HEK293 (cell line): ENCODE data around the gene RNF148.

Experiments used
- CTCF ChIA-PET: fragments of 350-600 bp; formaldehyde crosslinking; extraction: SDS; loops from one replicate; lab custom pipeline; 2021; ENCODE audit warnings: antibody characterized with exemption; lab: Yijun Ruan, JAX
- POLR2A ChIA-PET: fragments of 300-600 bp; formaldehyde crosslinking; extraction: SDS; loops from one replicate; lab custom pipeline; 2020; ENCODE audit warnings: antibody characterized with exemption, inconsistent platforms; lab: Yijun Ruan, JAX
- H3K27ac ChIP-seq: fragments of 200-500 bp; sonication (Bioruptor generic); 2 replicates; pipeline ENCODE4 v1.5.1; 2014; ENCODE audit warnings: low read depth, low read length, control low read depth, inconsistent platforms; ENCODE audit errors: extremely low read depth
- H3K36me3 ChIP-seq, 2 experiments: fragments of 200-500 bp in 1 of 2; sonication (Bioruptor generic) in 1 of 2; 1 replicate in 1 of 2; 2 replicates in 1 of 2; pipeline ENCODE4 v1.5.1; 2014 to 2017; ENCODE audit warnings: inconsistent platforms in 2 of 2, low read length in 2 of 2; ENCODE audit not compliant: control insufficient read depth in 2 of 2, insufficient read depth in 1 of 2
- H3K4me1 ChIP-seq: fragments of 200-500 bp; sonication (Bioruptor generic); 2 replicates; pipeline ENCODE4 v1.5.1; 2014; ENCODE audit warnings: mild to moderate bottlenecking, low read length, inconsistent platforms; ENCODE audit not compliant: control insufficient read depth, insufficient read depth
- H3K4me3 ChIP-seq: 2 replicates; pipeline ENCODE4 v1.5.1; 2011; ENCODE audit warnings: low read depth, mild to moderate bottlenecking, control low read depth, low read length, moderate library complexity
- H3K9me3 ChIP-seq: fragments of 200-500 bp; sonication (Bioruptor generic); 2 replicates; pipeline ENCODE4 v1.5.1; 2014; ENCODE audit warnings: low read depth, low read length, inconsistent platforms; ENCODE audit not compliant: control insufficient read depth, insufficient read depth
- HOXD13 ChIP-seq: sonication (generic); formaldehyde crosslinking; IDR thresholded peaks from 2 replicates; pipeline ENCODE4 v1.8.0; 2022; ENCODE audit warnings: missing genetic modification reagents, borderline replicate concordance
- KLF8 ChIP-seq: fragments of 450-650 bp; formaldehyde crosslinking; IDR thresholded peaks from 2 replicates; pipeline ENCODE4 v1.5.1; 2016; ENCODE audit warnings: missing biosample characterization, missing genetic modification characterization
- ZFHX2 ChIP-seq: fragments of 450-650 bp; formaldehyde crosslinking; conservative IDR thresholded peaks from 2 replicates; pipeline ENCODE4 v1.5.1; 2016; ENCODE audit warnings: missing biosample characterization, missing genetic modification characterization
- ZFP37 ChIP-seq: fragments of 450-650 bp; formaldehyde crosslinking; IDR thresholded peaks from 2 replicates; pipeline ENCODE4 v1.5.1; 2016; ENCODE audit warnings: missing biosample characterization, missing genetic modification characterization
- ZNF302 ChIP-seq: fragments of 450-650 bp; formaldehyde crosslinking; IDR thresholded peaks from 2 replicates; pipeline ENCODE4 v1.5.1; 2016; ENCODE audit warnings: missing biosample characterization, missing genetic modification characterization, low read depth
- ZNF473 ChIP-seq: fragments of 450-650 bp; formaldehyde crosslinking; IDR thresholded peaks from 2 replicates; pipeline ENCODE4 v1.5.1; 2017; ENCODE audit warnings: missing biosample characterization, missing genetic modification characterization
- ZNF513 ChIP-seq: fragments of 450-650 bp; IDR thresholded peaks from 2 replicates; pipeline ENCODE4 v1.5.1; 2018; ENCODE audit warnings: missing biosample characterization, missing genetic modification characterization
- ZNF521 ChIP-seq: fragments of 450-650 bp; formaldehyde crosslinking; IDR thresholded peaks from 2 replicates; pipeline ENCODE4 v1.5.1; 2017; ENCODE audit warnings: missing biosample characterization, mild to moderate bottlenecking, missing genetic modification characterization
- ZNF585B ChIP-seq: fragments of 450-650 bp; formaldehyde crosslinking; IDR thresholded peaks from 2 replicates; pipeline ENCODE4 v1.5.1; 2016; ENCODE audit warnings: missing biosample characterization, missing genetic modification characterization
- ZNF600 ChIP-seq: fragments of 450-650 bp; formaldehyde crosslinking; IDR thresholded peaks from 2 replicates; pipeline ENCODE4 v1.5.1; 2016; ENCODE audit warnings: missing biosample characterization, missing genetic modification characterization
- ZNF629 ChIP-seq: fragments of 450-650 bp; formaldehyde crosslinking; IDR thresholded peaks from 2 replicates; pipeline ENCODE4 v1.5.1; 2017; ENCODE audit warnings: missing biosample characterization, missing genetic modification characterization
- ZSCAN4 ChIP-seq: fragments of 450-650 bp; formaldehyde crosslinking; IDR thresholded peaks from 2 replicates; pipeline ENCODE4 v1.5.1; 2017; ENCODE audit warnings: missing biosample characterization, missing genetic modification characterization
- TF ChIP-seq, protein P1 (sequence below): fragments of 450-650 bp; formaldehyde crosslinking; IDR thresholded peaks from 2 replicates; pipeline ENCODE4 v1.5.1; 2016; ENCODE audit warnings: missing biosample characterization, missing genetic modification characterization
- TF ChIP-seq, protein P2 (sequence below): fragments of 450-650 bp; formaldehyde crosslinking; IDR thresholded peaks from 2 replicates; pipeline ENCODE4 v1.5.1; 2017; ENCODE audit warnings: missing biosample characterization, missing genetic modification characterization
- TF ChIP-seq, protein P3 (sequence below): fragments of 450-650 bp; formaldehyde crosslinking; IDR thresholded peaks from 2 replicates; pipeline ENCODE4 v1.5.1; 2016; ENCODE audit warnings: missing biosample characterization, missing genetic modification characterization
- TF ChIP-seq, protein P4 (sequence below): fragments of 450-650 bp; formaldehyde crosslinking; IDR thresholded peaks from 2 replicates; pipeline ENCODE4 v1.5.1; 2017; ENCODE audit warnings: missing biosample characterization, missing genetic modification characterization
- TF ChIP-seq, protein P5 (sequence below): fragments of 450-650 bp; formaldehyde crosslinking; IDR thresholded peaks from 2 replicates; pipeline ENCODE4 v1.5.1; 2016; ENCODE audit warnings: missing biosample characterization, missing genetic modification characterization, borderline replicate concordance

The RNF148 gene

DNA sequence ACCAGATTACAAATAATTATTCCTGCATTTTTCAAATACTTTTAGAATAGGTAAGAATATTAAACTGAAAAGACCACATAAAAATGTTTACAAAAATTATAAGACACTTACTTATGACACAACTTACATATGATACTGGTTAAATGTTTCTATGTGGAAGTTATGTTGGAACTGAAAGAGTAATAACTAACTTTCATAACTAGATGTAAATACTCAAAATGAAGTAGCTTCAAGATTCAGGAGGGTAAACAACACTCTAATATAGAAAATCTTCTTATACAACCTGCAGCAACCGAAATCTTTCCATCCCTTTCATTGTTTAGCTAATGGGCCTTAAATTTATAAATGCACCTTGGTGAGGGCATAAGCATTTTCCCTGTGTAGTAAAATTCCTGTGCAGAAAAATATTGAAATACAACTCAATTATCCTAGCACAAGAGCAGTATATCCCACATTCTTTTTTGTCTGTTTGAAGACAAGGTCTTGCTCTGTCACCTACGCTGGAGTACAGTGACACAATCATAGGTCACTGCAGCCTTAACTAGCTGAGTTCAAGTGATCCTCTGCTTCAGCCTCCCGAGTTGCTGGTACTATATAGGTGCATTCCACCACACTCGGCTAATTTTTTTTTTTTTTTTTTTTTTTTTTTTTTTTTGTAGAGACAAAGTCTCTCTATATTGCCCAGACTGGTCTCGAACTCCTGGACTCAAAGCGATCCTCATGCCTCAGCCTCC lies 14.8 kb upstream of the RNF148 start (continued):
- TF ChIP-seq, protein P1, sequence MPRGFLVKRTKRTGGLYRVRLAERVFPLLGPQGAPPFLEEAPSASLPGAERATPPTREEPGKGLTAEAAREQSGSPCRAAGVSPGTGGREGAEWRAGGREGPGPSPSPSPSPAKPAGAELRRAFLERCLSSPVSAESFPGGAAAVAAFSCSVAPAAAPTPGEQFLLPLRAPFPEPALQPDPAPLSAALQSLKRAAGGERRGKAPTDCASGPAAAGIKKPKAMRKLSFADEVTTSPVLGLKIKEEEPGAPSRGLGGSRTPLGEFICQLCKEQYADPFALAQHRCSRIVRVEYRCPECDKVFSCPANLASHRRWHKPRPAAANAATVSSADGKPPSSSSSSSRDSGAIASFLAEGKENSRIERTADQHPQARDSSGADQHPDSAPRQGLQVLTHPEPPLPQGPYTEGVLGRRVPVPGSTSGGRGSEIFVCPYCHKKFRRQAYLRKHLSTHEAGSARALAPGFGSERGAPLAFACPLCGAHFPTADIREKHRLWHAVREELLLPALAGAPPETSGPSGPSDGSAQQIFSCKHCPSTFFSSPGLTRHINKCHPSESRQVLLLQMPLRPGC: no peak
- TF ChIP-seq ZSCAN4: no peak
- TF ChIP-seq ZNF600 (tag by site-specific recombination): no peak

DNA sequence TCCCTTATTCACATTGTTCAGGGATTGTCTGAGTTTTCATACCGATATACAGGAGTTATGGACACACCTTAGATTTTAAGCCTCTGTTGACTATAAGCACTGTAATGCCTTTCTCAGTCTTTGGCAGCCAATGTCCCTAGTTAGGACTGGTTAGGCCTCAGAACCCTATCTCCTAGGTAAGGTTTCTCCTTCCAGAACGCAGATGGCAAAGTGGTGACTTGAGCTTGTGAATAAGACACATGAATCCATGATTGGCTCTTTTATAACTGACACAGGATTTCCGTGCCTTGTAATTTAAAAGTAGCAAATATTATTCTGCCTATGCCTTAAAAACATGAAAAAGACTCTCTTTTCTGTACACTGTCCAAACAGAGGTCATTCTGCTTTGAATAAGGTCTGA lies 12.5 kb upstream of the RNF148 start:
- Histone ChIP-seq H3K27ac (no peak overlapping the region), H3K9me3 (no peaks in the 10 kb centered on the region), H3K4me3 (no peak overlapping the region), H3K36me3 (no peaks in the 10 kb centered on the region), H3K4me1 (no peaks in the 10 kb centered on the region)
- TF ChIP-seq, protein P2, sequence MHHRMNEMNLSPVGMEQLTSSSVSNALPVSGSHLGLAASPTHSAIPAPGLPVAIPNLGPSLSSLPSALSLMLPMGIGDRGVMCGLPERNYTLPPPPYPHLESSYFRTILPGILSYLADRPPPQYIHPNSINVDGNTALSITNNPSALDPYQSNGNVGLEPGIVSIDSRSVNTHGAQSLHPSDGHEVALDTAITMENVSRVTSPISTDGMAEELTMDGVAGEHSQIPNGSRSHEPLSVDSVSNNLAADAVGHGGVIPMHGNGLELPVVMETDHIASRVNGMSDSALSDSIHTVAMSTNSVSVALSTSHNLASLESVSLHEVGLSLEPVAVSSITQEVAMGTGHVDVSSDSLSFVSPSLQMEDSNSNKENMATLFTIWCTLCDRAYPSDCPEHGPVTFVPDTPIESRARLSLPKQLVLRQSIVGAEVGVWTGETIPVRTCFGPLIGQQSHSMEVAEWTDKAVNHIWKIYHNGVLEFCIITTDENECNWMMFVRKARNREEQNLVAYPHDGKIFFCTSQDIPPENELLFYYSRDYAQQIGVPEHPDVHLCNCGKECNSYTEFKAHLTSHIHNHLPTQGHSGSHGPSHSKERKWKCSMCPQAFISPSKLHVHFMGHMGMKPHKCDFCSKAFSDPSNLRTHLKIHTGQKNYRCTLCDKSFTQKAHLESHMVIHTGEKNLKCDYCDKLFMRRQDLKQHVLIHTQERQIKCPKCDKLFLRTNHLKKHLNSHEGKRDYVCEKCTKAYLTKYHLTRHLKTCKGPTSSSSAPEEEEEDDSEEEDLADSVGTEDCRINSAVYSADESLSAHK: no peak
- TF ChIP-seq ZNF629 (tag by site-specific recombination): no peak
- TF ChIP-seq, protein P3, sequence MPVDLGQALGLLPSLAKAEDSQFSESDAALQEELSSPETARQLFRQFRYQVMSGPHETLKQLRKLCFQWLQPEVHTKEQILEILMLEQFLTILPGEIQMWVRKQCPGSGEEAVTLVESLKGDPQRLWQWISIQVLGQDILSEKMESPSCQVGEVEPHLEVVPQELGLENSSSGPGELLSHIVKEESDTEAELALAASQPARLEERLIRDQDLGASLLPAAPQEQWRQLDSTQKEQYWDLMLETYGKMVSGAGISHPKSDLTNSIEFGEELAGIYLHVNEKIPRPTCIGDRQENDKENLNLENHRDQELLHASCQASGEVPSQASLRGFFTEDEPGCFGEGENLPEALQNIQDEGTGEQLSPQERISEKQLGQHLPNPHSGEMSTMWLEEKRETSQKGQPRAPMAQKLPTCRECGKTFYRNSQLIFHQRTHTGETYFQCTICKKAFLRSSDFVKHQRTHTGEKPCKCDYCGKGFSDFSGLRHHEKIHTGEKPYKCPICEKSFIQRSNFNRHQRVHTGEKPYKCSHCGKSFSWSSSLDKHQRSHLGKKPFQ (tag by site-specific recombination): no peak
- TF ChIP-seq, protein P4, sequence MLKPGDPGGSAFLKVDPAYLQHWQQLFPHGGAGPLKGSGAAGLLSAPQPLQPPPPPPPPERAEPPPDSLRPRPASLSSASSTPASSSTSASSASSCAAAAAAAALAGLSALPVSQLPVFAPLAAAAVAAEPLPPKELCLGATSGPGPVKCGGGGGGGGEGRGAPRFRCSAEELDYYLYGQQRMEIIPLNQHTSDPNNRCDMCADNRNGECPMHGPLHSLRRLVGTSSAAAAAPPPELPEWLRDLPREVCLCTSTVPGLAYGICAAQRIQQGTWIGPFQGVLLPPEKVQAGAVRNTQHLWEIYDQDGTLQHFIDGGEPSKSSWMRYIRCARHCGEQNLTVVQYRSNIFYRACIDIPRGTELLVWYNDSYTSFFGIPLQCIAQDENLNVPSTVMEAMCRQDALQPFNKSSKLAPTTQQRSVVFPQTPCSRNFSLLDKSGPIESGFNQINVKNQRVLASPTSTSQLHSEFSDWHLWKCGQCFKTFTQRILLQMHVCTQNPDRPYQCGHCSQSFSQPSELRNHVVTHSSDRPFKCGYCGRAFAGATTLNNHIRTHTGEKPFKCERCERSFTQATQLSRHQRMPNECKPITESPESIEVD: no peak
- TF ChIP-seq ZNF513: no peak
- no peak for TF ChIP-seq ZNF302 (tag by site-specific recombination)
- TF ChIP-seq ZNF521 (tag by site-specific recombination): no peak
- no peak for TF ChIP-seq ZFP37 (tag by site-specific recombination)
- POLR2A ChIA-PET: interaction anchor here (0.7 kb wide), 1 partner anchor 168 kb away, joined by 3 read pairs; no protein-coding TSS in a partner anchor
- CTCF ChIA-PET: interaction anchor here (0.7 kb wide), 1 partner anchor 23 kb away, joined by 4 read pairs; no protein-coding TSS in a partner anchor

DNA sequence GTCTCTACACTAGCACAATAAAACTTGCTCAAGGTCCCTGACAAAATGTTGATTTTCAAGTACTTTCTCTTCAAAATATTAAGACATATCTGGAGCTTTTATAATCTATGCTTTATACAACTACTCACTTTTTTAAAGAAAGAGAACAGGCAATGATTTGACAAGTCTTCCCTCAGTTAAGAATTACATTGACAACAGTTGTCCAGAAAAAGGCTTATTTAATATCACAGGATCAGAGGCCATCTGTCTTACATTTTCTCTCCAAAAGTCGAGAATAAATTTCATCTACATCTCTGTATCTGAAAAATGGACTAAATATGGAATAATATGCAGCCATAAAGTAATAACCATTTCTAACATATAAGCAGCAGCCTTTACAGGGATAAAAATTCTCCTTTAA lies 8.2 kb upstream of the RNF148 start:
- Histone ChIP-seq H3K9me3 (no peaks in the 10 kb centered on the region), H3K36me3 (no peaks in the 10 kb centered on the region), H3K4me1 (no peaks in the 10 kb centered on the region), H3K4me3 (no peak overlapping the region), H3K27ac (no peak overlapping the region)
- ChIA-PET POLR2A (no interaction called here), CTCF (interaction anchor here (0.7 kb wide), 2 partner anchors 181 to 196 kb away, joined by 3 read pairs; no protein-coding TSS in a partner anchor)
- no peak for TF ChIP-seq ZNF585B (tag by site-specific recombination)
- no peak for TF ChIP-seq ZFHX2 (tag by site-specific recombination)
- no peak for TF ChIP-seq HOXD13 (CRISPR knock-in tag)
- TF ChIP-seq, protein P5, sequence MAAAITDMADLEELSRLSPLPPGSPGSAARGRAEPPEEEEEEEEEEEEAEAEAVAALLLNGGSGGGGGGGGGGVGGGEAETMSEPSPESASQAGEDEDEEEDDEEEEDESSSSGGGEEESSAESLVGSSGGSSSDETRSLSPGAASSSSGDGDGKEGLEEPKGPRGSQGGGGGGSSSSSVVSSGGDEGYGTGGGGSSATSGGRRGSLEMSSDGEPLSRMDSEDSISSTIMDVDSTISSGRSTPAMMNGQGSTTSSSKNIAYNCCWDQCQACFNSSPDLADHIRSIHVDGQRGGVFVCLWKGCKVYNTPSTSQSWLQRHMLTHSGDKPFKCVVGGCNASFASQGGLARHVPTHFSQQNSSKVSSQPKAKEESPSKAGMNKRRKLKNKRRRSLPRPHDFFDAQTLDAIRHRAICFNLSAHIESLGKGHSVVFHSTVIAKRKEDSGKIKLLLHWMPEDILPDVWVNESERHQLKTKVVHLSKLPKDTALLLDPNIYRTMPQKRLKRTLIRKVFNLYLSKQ (tag by site-specific recombination): no peak
- no peak for TF ChIP-seq ZNF473 (tag by site-specific recombination)
- no peak for TF ChIP-seq KLF8
